CD4-positive, alpha-beta T cell treated with Interleukin-12 subunit alpha and Interleukin-12 subunit beta, for 1 hour (primary cell): ENCODE measurements around the gene ZSWIM9.

ENCODE experiments used
- DNase-seq: peaks from one replicate; pipeline ENCODE4 v3.0.0-alpha.2; 2020

The ZSWIM9 gene

DNA sequence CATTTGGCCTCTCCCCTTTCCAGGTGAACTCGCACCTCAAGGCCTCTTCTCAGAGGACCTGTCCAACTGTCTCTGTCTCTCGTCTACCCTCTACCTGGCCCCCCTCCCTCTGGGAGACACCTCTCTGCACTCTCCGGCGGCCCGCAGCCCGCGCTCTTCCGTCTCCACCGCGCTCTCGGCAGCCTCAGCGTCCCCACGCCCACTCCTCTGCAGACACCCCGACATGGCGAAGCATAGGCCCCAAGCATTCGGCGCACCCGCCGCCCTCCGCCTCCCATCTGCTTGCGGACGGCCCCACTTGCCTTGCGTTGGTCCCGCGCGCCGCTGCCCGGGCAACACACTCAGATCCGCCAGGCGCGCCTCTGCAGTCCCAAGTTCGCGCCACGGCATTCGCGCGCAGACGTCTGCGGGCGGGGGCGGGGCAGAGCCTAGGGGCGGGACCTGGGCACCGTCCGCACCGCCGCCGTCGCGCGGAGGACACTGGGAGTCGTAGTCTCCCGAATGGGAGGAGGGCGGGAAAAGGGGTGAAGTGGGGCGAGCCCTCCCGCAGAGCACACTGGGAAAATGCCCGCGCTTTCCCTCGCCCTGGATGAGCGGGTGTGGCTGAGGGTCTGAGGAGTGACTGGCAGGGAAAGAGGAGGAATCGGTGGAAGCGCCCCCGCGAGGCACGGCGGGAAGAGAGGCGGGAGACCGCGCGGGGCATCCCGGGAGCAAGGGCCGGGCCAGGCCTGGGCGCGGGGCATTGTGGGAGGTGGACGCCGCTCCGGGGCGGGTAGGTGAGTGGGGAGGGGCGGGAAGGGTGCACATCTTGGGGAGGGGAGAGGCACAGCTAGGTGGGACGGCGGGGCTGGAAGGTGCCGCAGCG, at the start of gene ZSWIM9, which contains the start of gene LIG1:
TSS of gene ZSWIM9 (plus strand) at position 742 of the 865 bp plus-strand sequence. CDS start 1,123 bp downstream, outside the sequence.
TSS of gene LIG1 (minus strand) at position 406 of the 865 bp plus-strand sequence. CDS start 4,778 bp downstream, outside the sequence.
- peak; percentile 91 for DNase-seq

DNA sequence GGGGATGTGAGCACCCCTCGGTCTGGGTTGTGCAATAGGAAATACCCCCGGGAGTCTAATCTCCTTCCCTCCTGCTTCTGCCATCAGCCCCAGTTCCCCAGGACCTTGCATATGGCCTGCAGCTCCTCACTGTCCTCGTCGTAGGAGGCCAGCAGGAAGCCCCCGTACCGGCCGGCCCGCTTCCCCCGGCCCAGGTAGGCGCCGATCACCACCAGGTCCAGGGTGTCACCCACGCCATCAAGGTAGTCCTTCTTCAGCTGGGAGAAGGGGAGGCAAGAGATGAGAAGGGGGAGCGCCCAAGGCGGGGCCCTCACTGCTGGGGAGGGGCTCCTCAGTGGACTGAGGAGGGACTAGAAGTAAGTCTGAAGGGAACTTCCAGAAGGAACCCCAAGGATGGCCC, 49.4 kb upstream of the ZSWIM9 start:
- no peak for DNase-seq

DNA sequence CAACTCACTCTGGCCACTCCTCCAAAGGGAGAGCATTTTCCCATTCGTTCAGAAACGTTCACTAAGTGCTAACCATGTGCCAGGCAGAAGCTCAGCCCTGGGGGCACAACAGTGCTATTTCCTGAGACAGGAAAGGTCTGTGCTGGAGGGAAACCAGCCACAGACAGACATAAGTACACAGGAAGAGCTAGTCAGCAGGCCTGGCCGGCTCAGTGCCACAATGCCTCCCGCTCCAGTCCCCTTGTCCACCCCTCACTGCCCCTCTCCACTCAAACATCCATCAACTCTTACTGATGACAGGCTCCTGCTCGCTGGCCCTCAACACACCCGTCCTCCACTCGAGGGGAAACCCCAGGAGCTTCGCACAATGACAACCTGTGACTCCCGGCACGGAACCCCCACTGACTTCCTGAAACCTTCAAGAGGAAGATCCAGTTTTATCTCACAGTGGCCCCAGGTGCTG, 48.5 kb upstream of the ZSWIM9 start:
- no peak for DNase-seq

DNA sequence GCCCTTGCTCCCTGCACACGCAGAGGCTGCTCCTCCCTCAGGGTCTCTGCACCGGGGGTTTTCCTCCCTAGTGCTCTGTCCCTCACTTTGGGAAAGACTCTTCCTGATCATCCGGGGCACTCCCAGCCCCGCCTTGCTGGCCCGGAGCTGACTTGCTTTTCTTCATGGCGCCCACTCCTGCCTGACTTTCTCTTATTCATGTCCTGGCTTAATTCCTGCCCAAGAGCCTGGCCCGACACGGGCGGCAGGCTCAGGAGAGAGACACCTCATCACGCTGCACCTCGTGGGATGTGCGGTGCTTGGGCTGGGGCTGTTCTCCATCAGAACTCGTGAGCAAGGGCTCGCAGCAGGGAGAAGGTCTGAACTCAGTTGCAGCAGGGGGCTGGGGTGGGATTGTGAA, 48.1 kb upstream of the ZSWIM9 start:
- no peak for DNase-seq

DNA sequence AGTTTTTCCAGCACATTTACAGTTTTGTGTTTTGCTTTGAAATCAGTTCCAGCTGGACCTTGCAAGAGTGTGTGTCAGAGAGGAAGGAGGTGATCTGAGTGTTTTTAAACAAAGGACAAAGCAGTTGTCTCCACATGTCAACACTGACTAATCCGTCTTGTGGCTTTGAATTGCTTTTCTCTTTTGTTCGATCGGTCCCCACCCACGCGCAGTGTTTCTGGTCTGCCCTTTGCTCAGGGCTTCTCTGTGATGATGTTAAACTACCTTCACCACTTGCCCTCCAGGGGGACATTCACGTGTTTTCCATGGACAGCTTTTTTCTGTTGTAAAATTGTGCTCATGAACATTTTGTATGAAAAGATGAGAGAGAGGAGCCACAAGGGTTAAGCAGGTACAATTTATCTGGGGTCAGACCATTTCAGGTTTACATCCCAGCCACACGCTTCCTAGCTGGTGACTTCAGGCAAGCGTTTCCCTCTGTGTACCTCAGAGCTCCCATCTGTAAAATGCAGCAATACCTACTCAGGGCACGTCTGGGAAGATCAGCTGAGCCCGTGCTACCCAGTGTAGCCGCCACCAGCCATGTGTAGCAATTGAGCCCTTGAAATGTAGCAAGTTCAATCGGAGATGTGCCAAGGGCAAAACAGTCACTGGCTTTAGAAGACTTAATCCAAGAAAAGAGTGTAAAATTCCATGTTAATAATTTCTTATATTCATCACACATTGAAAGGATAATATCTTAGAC, 46.4 kb upstream of the ZSWIM9 start:
- no peak for DNase-seq

DNA sequence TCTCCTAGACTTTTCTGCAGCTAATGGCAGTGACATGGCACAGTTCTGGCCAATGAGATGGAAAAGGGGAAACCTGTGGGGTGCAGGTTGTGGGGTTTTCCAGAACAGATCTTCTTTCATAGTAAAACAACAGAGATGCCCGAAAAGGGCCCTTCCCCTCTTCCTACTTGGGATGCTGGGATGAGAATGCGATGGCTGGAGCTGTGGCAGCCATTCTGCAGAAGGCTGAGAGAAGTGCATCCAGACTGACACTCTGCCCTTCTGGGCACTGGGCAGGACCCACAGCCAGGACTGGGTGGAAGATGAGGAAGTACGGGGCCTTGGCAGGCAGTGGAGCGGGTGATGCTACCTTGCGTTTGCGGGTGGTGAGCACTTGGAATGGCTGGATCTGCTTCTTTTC, 42.9 kb upstream of the ZSWIM9 start:
- no peak for DNase-seq

DNA sequence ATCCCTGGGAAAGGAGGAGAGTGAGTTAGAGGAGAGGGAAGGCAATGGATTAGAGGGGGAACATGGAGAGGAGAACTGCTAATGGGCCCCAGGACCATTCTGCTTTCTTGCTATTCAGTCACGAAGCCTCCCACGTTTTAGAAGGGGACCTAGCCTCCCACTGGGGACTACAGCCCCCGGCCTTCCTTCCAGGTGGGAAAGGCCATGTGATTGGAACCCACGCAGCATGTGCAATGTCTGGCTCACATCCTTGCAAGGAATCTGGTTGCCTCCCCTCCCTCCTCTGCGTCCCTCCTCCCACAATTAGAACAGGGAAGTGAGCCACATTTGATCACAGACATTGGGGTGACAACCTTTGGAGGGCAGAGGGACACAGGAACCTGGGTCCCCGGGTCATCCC, 37.4 kb upstream of the ZSWIM9 start:
- DNase-seq = no peak

DNA sequence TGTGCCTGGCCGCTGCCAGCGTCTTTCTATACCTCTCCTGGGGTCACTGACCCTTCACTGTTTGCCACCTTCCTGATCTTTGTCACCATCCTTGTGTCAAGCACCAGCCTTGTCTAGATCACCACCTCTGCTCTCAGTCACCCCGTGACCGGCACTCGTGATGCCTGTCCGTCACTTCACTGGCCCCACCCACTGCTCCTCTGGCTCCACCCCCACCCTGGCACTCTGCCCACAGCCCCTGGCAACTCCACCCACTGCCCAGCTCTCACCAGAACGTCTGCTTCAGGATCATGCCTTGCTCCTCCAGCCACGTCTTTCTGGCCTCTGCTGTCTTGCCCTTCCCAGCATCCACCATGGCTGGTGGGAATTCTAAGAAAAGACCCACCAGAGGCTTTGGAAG, 35.1 kb upstream of the ZSWIM9 start:
- no peak for DNase-seq

DNA sequence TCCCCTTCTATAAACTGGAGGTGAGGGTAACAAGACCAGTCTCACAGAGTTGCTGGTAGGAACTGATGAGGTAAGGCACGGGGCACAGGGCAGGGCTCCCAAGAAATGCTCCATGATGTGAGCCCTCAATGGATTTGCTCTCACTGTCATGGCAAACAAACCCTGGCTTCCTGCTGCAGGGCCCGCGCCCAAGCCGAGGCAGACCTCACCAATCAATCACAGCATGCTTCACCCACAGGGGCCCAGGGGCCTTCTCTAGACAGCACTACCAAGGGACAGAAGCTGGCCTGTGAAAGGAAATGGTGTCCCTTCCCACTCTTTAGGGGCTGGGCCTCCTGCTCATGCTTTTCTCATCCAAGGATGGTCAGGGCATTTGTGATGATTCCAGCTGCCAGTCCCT, 33.9 kb upstream of the ZSWIM9 start:
- no peak for DNase-seq

DNA sequence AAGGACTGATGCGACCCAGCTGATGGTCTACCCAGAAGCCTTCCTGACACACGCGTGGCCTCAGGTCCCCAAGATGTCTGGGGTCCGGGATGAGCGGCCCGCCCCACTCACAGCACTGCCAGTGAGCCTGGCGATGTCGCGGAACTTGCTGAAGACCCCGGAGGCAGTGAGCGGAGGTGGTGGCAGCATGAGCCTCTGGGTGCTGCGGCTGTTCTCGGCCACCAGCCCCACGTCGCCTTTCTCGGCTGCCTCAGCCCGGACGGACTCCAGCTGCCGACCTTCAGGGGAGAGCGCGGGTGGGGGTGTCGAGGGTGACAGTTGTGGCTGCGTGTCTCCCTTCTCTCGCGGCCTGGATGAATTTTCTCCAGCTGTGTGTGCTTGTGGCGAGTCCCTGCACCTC, 33.1 kb upstream of the ZSWIM9 start:
- no peak for DNase-seq

DNA sequence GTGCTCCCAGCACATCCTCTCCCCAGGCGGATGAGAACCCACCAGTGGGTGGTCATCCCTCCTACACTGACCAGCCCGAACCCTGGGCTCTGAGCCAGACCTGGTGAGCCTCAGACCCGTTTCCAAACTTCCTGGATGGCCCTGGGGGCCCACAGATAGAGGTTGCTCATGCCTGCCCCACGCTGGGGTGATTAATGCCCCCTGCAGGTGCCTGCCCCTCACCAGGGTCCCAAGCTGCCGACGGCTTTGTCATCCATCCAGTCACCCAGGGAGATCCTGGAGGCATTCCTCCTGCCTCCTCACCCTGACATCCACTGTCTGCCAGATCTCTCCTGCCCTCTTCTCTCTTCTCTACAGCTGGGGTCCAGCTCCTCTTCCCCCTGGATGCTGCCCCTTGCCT, 31.4 kb upstream of the ZSWIM9 start:
- no peak for DNase-seq

DNA sequence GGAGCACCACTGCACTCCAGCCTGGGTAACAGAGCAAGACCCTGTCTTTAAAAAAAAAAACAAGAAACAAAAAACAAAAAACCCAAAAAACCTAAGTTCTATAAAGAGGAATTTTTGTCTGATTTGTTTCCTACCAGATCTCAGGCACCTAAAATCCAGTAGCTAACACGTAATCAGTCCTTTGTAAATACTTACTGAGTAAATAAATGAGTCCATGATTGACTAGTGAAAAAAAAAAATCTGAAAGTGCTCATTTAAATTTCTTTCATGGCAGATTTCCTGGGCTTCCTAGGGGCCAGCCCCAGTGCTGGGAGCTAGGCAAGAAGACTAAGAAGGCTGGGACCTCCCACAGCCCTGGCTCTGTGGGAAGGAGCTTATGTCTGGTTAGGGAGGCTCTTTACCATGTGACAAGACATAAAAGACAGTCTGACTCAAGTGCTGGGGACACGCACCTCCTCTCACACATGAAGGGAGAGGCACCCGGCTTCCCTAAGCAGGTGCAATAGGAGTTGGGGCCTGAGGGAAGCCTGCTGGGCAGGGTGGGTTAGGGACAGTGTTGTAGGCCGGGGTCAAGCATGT, 22.8 kb upstream of the ZSWIM9 start:
- DNase-seq = no peak

DNA sequence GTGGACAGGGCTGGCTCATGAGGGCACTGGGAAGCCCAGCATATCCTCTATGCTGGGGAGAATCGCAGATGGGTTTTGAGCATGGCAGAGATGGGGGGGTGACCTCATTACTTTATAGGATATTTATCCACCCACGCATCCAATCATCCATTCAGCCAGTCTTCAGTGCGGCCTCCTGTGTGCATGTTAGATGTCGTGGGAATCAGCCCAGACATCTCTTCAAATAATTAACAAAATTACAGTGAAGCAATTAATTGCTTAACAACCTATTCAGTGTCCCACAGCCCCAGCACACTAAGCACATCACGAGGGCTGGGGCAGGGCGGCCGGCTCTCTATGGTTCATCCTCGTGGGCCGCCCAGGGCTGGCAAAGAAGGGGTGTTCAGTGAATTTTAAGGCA, 21.9 kb upstream of the ZSWIM9 start:
- no peak for DNase-seq

DNA sequence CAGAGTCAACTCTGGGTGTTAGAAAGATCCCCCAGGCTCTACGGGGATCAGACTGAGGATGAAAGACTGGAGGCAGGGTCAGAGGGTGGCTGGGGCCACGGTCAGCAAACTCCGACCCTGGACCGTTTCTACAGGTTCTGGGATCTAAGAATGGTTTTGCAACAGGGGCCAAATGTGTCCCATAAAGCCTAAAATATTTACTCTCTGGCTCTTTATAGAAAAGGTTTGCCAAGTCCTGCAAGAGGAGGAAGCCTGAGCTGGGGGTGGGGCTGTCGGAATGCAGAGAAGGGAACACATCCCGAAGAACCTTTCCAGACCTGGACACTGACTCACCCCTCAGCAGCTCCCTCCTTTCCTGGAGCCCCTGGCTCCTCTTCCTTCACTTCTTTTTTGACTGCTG, 21.1 kb upstream of the ZSWIM9 start:
- DNase-seq = no peak

DNA sequence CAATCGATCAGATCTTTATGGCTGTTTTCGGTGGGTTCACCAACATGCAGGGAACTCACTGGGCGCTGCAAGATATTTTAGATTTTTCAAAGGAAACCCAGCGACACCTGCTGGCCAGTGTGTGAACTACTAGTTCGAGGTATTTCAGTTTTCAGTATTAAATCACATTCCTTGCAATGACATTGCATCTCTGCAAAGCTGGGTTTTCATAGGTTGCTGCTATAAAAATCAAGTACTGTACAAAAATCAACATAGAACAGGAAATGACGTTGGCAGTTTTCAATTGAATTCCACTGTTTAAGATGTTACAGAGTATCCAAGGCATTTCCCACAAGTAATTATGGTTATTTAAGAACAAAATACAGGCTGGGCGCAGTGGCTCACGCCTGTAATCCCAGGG, 17.9 kb upstream of the ZSWIM9 start:
- peak; percentile 70 for DNase-seq

DNA sequence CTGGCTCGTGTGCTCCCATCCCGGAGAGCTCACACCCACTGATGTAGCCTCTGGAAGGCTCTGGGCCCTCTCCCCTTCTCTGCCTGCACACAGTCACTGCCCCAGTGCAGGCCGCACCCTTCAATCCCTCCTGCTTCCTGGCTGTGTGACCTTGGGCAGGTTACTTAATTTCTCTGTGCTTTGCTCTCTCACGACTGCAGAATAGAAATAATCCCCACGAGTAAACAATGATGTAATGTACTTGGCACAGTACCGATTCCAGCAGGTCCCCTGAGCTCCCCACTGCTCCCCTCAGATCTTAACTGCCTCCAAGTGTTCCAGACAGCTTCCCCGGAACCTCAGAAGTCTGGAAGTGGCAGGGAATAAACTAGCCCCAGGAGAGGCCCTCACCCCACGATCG, 16.5 kb upstream of the ZSWIM9 start:
- no peak for DNase-seq

DNA sequence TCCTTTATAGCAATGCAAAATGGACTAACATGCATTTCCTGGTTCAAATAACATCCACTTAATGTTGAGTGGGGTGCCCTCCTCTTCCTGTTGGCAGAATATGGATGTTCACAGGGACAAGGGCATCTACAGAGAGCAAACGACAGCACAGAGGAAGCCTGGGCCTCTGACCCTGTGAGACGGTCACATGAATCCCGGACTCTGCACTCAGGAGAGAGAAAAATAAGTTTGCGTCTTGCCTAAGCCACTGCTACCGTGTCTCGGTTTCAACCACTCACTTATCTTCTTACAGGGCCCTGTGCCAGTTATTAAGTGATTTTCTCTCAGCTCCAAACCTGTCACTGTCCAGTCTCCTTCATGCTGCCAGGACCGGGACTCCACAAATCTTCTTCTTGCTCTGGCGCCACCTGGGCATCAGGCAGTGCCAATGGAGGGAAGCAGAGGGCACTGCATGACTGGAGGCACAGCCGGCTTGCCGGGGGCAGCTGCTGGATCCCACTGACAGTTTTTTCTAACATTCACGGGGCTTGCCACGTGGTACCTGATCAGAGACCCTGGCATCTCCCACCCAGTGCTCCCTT, 12.2 kb upstream of the ZSWIM9 start:
- DNase-seq = no peak

DNA sequence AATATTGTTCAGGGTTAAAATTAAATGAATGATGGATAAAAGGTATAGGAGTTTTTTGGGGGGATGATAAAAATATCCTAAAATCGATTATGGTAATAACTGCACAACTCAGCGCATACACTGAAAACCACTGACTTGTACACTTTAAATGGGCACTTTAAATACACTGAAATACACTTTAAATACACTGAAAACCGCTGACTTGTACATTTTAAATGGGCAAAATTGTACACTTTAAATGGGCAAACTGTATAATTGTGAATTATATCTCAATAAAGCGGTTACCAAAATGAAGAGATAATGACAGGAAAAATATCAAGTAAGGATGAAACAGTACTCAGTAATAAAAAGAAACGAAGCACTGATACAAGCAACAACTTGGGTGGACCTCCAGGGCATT, 1.8 kb upstream of the ZSWIM9 start:
- DNase-seq = no peak

DNA sequence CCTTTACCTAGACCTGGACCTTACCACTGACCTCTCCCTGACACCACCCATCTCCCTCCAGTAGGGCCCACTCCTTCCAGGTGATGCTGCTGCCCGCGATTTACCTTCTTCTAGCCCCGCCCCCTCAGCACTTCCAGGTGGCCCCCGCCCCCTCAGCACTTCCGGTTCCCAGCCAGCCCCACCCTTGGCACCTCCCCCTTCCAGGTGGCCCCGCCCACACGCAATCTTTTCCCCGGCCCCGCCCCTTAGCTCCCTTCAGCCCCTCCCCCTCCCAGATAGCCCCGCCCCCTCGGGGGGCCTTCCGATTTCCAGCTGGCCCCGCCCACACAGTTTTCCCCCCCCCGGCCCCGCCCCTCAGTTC, 922 bp upstream of the ZSWIM9 start:
- peak; percentile 92 for DNase-seq

DNA sequence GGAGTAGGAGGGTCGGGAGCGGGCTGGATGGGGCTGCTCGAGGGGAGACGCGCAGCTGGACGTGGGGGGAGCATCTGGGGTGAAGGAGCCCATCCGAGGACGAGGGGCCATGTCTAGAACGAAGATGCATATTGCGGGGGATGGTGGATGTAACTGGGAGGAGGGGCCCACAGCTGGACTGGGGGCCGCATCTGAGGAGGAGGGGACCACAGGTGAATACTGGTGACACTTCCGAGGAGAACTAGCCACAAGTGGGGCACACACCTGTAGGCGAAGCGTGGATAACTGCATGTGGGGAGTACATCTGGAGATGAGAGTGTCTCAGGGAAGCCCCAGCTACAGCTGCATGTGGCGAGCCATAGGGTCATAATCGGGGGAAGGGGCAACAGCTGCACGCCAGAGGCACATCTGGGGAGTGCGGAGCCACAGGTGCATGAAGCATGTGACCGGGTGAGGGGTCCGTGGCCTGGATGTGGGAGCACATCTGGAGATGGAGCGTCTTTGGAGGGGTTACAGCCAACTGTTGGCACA, 402 bp downstream of the ZSWIM9 start:
- peak; percentile 12 for DNase-seq

DNA sequence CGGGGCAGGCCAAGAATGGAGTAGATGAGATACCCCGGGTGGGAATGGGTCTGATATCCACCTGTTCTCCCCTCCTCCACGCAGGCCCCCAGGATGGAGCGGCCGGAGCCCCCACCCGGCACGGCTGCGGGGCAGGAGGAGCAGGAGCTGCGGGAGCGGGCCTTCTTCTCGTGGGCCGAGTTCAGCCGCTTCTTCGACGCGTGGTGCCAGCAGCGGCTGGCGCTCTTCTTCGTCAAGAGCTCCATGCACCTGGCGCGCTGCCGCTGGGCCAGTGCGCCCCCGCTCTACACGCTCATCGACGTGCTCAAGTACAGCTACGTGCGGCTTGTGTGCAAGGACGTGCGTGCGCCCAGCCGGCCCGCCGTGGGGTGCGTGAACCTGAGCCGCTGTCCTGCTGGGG, 1.2 kb downstream of the ZSWIM9 start:
- no peak for DNase-seq

DNA sequence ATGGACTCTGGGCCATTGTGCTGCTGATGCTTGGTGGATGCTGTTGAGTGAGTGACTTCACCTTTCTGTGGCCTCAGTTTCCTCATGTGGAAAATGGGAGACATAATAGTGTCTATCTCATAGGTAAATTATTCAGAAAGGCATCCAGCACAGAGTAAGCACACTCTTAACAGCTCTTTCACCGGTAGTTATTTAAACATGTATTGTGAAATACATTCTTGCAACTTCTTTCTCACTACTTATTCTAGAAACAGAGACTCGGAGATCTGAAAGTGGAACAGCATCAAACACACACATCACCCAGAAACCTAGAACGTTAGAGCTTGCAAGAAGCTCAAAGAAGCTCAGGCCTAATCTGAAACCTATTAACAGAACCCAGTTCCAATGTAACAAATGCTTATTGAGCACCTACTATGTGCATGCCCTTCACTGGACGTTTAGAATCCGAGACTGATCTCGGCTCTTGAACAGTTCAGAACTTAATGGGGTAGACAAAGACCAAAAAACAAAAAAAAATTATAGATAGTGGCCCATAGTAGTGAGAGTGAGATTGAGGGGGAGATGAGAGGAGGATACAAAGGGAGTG, 4.1 kb downstream of the ZSWIM9 start:
- DNase-seq = no peak

DNA sequence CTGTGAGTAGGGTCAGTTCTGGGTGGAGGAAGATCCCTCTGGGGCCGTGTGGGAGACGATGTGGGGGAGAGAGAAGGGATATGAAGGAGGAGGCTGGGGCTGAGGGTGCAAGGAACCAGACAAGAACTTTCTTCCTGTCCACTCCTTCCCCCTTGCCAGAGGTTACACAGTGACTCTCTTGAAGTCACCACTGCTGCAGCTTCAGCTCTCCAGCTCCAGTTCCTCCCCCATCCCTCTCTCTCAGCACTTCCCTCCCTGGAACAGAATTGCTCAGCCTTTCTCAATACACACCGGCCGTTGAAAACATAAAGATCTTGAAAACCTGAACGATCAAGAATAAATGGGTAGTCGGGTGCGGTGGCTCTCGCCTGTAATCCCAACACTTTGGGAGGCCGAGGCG, 5.1 kb downstream of the ZSWIM9 start:
- DNase-seq = no peak
